Liver (tissue), 9 donors: ENCODE measurements around the gene ZNF559. TPM values are rescaled to one million over a fixed set of nuclear protein-coding genes. Genes with fewer than 3 reads are reported as not detected.
A peak's percentile ranks its signal among the peaks of the same experiment; 100 is the strongest.
"Not testable (repeated sequence)": the region's sequence is repeated elsewhere in the genome, so short reads cannot be mapped to it uniquely, and the experiment has no call there.

Experiments
- DNase-seq: peaks from one replicate; pipeline ENCODE4 v3.0.0-alpha.2; 2017; ENCODE audit warnings: low spot score
- H3K27ac ChIP-seq, 2 donors: one replicate each; pipeline ENCODE4 v1.7.0; 2013; ENCODE audit warnings: inconsistent platforms in 2 of 2, low read length in 2 of 2, control low read depth in 1 of 2, low read depth in 1 of 2, mild to moderate bottlenecking in 1 of 2
- H3K27me3 ChIP-seq, 4 donors: one replicate each; pipeline versions ENCODE4 v1.6.1 to v1.7.0; 2013; ENCODE audit warnings: low read length in 3 of 4, inconsistent platforms in 1 of 4, mild to moderate bottlenecking in 1 of 4, moderate library complexity in 1 of 4; ENCODE audit not compliant: control insufficient read depth in 4 of 4, insufficient read depth in 4 of 4
- H3K36me3 ChIP-seq, 4 donors: one replicate each; pipeline versions ENCODE4 v1.6.1 to v1.7.0; 2013; ENCODE audit warnings: low read length in 3 of 4, mild to moderate bottlenecking in 3 of 4, low read depth in 1 of 4, moderate library complexity in 1 of 4; ENCODE audit not compliant: control insufficient read depth in 4 of 4, insufficient read depth in 3 of 4
- H3K4me1 ChIP-seq, 4 donors: one replicate each; pipeline versions ENCODE4 v1.6.1 to v1.7.0; 2013; ENCODE audit warnings: low read length in 3 of 4, mild to moderate bottlenecking in 3 of 4, moderate library complexity in 1 of 4; ENCODE audit not compliant: control insufficient read depth in 4 of 4, insufficient read depth in 4 of 4
- H3K4me3 ChIP-seq, 3 donors: one replicate each; pipeline versions ENCODE4 v1.6.1 to v1.7.0; 2013; ENCODE audit warnings: low read length in 3 of 3, control low read depth in 1 of 3, low read depth in 1 of 3, mild to moderate bottlenecking in 1 of 3
- H3K9ac ChIP-seq, 2 donors: one replicate each; pipeline ENCODE4 v1.7.0; 2013; ENCODE audit warnings: low read length in 2 of 2, mild to moderate bottlenecking in 2 of 2, moderate library complexity in 2 of 2, control low read depth in 1 of 2, low read depth in 1 of 2
- H3K9me3 ChIP-seq, 4 donors: one replicate each; pipeline versions ENCODE4 v1.6.1 to v1.7.0; 2013; ENCODE audit warnings: low read length in 3 of 4; ENCODE audit not compliant: control insufficient read depth in 4 of 4
- CTCF ChIP-seq: fragments of 150-350 bp; IDR thresholded peaks from 2 replicates; pipeline ENCODE4 v1.5.1; 2017; ENCODE audit warnings: improper control_type of control experiment, low read depth, low read length; ENCODE audit not compliant: missing input control
- EGR1 ChIP-seq, 2 donors: IDR thresholded peaks; 2 replicates each; pipeline ENCODE4 v1.6.1; 2016 to 2018; ENCODE audit warnings: antibody characterized with exemption in 2 of 2, low read depth in 2 of 2
- FOXA1 ChIP-seq: IDR thresholded peaks from 2 replicates; pipeline ENCODE4 v1.6.1; 2016; ENCODE audit warnings: antibody characterized with exemption
- FOXA2 ChIP-seq: IDR thresholded peaks from 2 replicates; pipeline ENCODE4 v1.6.1; 2016; ENCODE audit warnings: antibody characterized with exemption
- GABPA ChIP-seq, 2 donors: IDR thresholded peaks in 1 of 2; conservative IDR thresholded peaks in 1 of 2; 2 replicates each; pipeline ENCODE4 v1.6.1; 2016; ENCODE audit warnings: antibody characterized with exemption in 2 of 2, mild to moderate bottlenecking in 1 of 2, moderate library complexity in 1 of 2
- JUND ChIP-seq, 2 donors: IDR thresholded peaks; 2 replicates each; pipeline ENCODE4 v1.6.1; 2016; ENCODE audit warnings: antibody characterized with exemption in 2 of 2
- RAD21 ChIP-seq, 2 donors: IDR thresholded peaks; 2 replicates each; pipeline ENCODE4 v1.6.1; 2016; ENCODE audit warnings: antibody characterized with exemption in 2 of 2, mild to moderate bottlenecking in 2 of 2
- YY1 ChIP-seq: IDR thresholded peaks from 2 replicates; pipeline ENCODE4 v1.6.1; 2016; ENCODE audit warnings: antibody characterized with exemption, mild to moderate bottlenecking
- ZBTB33 ChIP-seq: IDR thresholded peaks from 2 replicates; pipeline ENCODE4 v1.6.1; 2016; ENCODE audit warnings: antibody characterized with exemption
- WGBS: extraction: QIAGEN DNeasy Blood & Tissue Kit; methylation state at CpG from one replicate; pipeline ENCODE4 v1.1.7; 2013; 5-methylcytosine and 5-hydroxymethylcytosine counted together
- polyA plus RNA-seq, 2 donors: library from polyadenylated mRNA; stranded (reverse) in 1 of 2; unstranded in 1 of 2; fragments of 200-250 nt in 1 of 2; fragments of >200 nt in 1 of 2; fragmentation: Nextera tagmentation in 1 of 2; extraction: Ambion mirVana in 1 of 2; gene quantifications; one replicate each; pipeline versions ENCODE4 v1.2.1 to v1.2.3, GENCODE V29; 2013 to 2015
- total RNA-seq, 2 donors: library from RNA; depleted of rRNA; stranded (reverse); fragments of >200 nt; gene quantifications; one replicate each; pipeline ENCODE4 v1.2.3, GENCODE V29; 2014
- TF ChIP-seq, protein P1 (sequence below): IDR thresholded peaks from 2 replicates; pipeline ENCODE4 v1.6.1; 2016; ENCODE audit warnings: antibody characterized with exemption, mild to moderate bottlenecking
- donor health status: healthy.
- donor health status: healthy.
- donor health status: healthy.
- donor health status: healthy.
- donor health status: healthy.

The ZNF559 gene
- total RNA-seq = 1 to 10 TPM; 2.6 to 6.2 TPM
- 1 to 10 TPM; 3.1 to 4.1 TPM for polyA plus RNA-seq

- peak within 1 kb of the TSS; percentile 28 to 60 for H3K9ac ChIP-seq
- H3K4me1 ChIP-seq = peaks cover 0 to 12% (median 5%) of the 10 kb centered on the region in 4 donors
- H3K27me3 ChIP-seq = no peaks in the 10 kb centered on the region
- peaks cover 0 to 10% (median 2%) of the 10 kb centered on the region in 4 donors for H3K36me3 ChIP-seq
- WGBS = 1% methylated on average over 48 of the region's 48 CpGs
- H3K27ac ChIP-seq = peak within 1 kb of the TSS; percentile 76 to 87
- peak within 1 kb of the TSS; percentile 86 to 95 (median 94) for H3K4me3 ChIP-seq
- peak; percentile 35 for TF ChIP-seq CTCF
- TF ChIP-seq EGR1 (IDR thresholded peaks at IDR 0.05; ENCODE audit: low read depth in 2 of 2) = peak in 1 of 2 donors; percentile 18
- TF ChIP-seq ZBTB33 = peak; percentile 98
- TF ChIP-seq YY1 = peak; percentile 98
- TF ChIP-seq JUND (IDR thresholded peaks at IDR 0.05) = no peak
- TF ChIP-seq FOXA2 = no peak
- peak in 1 of 2 donors; percentile 70 for TF ChIP-seq GABPA (IDR thresholded peaks at IDR 0.05 in 1 of 2, conservative IDR thresholded peaks at IDR 0.05 in 1 of 2)
- DNase-seq = peak; percentile 95
- peaks cover 8 to 23% (median 11%) of the 10 kb centered on the region in 4 donors for H3K9me3 ChIP-seq
These were observed at the start of gene ZNF559 for GRCh38 chr19:9323919-9324583. Gene ZNF559, plus strand, starts transcription at chr19:9324179. Its CDS starts 14,371 bp downstream, at chr19:9338550.

GRCh38 chr19:9283485-9283884 is 40.5 kb upstream of the ZNF559 start:
- not testable (repeated sequence) for H3K4me1 ChIP-seq, H3K4me3 ChIP-seq, H3K27ac ChIP-seq, DNase-seq, H3K9ac ChIP-seq, H3K27me3 ChIP-seq, H3K36me3 ChIP-seq
- 19% methylated on average over 38 of the region's 38 CpGs for WGBS
- H3K9me3 ChIP-seq = peaks cover 12 to 24% (median 16%) of the 10 kb centered on the region in 4 donors

DNA sequence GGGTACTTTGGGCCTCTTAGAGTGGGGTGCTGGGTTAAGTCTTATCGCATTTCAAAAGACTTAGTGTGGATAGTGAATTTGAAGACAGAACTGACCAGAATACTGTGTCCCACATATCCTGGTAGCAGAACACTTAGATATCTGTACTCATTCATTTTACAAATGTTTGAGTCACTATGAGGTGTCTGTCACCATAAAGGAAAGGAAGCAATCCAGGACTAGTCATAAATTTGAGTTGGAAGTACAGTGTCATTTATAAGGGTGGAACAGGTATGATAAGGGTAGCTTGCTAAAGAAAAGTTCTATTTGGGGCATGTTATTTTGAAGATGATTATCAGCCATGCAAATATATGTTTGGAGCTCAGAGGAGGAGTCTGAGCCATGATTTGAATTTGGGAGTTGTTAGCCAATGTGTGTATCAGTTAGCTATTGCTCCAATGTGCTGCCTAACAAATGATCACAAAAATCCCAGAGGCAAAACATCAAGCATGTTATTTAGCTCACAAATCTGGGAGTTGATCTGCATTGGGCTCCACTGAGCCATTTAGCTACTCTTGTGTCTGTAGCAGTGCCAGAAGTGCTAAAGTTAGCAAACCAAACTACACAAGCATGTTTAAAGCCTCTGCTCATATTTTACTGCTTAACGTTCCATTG is 34.6 kb upstream of the ZNF559 start:
- no peaks in the 10 kb centered on the region for H3K4me1 ChIP-seq
- peaks cover 0 to 12% (median 4%) of the 10 kb centered on the region in 4 donors for H3K36me3 ChIP-seq
- TF ChIP-seq RAD21 (IDR thresholded peaks at IDR 0.05) (no peak), JUND (IDR thresholded peaks at IDR 0.05) (no peak), GABPA (IDR thresholded peaks at IDR 0.05 in 1 of 2, conservative IDR thresholded peaks at IDR 0.05 in 1 of 2) (no peak), ZBTB33 (no peak), EGR1 (IDR thresholded peaks at IDR 0.05; ENCODE audit: low read depth in 2 of 2) (no peak), FOXA1 (no peak), CTCF (no peak), YY1 (no peak), FOXA2 (no peak)
- TF ChIP-seq, protein P1, sequence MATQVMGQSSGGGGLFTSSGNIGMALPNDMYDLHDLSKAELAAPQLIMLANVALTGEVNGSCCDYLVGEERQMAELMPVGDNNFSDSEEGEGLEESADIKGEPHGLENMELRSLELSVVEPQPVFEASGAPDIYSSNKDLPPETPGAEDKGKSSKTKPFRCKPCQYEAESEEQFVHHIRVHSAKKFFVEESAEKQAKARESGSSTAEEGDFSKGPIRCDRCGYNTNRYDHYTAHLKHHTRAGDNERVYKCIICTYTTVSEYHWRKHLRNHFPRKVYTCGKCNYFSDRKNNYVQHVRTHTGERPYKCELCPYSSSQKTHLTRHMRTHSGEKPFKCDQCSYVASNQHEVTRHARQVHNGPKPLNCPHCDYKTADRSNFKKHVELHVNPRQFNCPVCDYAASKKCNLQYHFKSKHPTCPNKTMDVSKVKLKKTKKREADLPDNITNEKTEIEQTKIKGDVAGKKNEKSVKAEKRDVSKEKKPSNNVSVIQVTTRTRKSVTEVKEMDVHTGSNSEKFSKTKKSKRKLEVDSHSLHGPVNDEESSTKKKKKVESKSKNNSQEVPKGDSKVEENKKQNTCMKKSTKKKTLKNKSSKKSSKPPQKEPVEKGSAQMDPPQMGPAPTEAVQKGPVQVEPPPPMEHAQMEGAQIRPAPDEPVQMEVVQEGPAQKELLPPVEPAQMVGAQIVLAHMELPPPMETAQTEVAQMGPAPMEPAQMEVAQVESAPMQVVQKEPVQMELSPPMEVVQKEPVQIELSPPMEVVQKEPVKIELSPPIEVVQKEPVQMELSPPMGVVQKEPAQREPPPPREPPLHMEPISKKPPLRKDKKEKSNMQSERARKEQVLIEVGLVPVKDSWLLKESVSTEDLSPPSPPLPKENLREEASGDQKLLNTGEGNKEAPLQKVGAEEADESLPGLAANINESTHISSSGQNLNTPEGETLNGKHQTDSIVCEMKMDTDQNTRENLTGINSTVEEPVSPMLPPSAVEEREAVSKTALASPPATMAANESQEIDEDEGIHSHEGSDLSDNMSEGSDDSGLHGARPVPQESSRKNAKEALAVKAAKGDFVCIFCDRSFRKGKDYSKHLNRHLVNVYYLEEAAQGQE = no peak
- WGBS = 96% methylated on average over 2 of the region's 2 CpGs
- H3K27ac ChIP-seq = no peak overlapping the region
- no peak for DNase-seq
- H3K4me3 ChIP-seq = peak overlapping the region in 2 of 3 donors; percentile 0 to 8
- H3K9me3 ChIP-seq = peaks cover 27 to 55% (median 31%) of the 10 kb centered on the region in 4 donors
- no peak overlapping the region for H3K9ac ChIP-seq
- no peaks in the 10 kb centered on the region for H3K27me3 ChIP-seq
